GM21576 (cell line): ENCODE data around the gene ADARB2.
"Not testable (repeated sequence)": the region's sequence is repeated elsewhere in the genome, so short reads cannot be mapped to it uniquely, and the experiment has no call there.

ENCODE experiments used
- ATAC-seq: cut with Tn5 transposase; IDR thresholded peaks from one replicate; pipeline ENCODE4 v1.9.1; 2021; ENCODE audit warnings: mild to moderate bottlenecking, moderate library complexity; ENCODE audit not compliant: unreplicated experiment

The ADARB2 gene

DNA sequence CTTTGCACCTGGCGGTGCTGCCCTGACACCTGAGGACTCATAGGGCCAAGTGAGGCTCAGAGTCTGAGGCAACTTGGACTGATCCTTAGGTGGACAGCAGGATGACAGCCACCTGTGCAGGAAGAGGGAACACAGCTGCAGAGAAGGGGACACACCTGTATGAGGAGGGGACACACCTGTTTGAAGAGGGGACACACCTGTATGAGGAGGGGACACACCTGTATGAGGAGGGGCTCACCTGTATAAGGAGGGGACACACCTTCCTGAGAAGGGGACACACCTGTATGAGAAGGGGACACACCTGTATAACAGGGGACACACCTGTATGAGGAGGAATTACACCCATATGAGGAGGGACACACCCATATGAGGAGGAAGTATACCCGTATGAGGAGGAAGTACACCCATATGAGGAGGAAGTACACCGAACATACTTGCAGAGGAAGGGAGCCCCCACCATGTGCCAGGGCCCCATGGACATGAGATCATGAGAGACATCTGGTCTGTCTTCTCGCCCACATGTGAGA is 285.9 kb downstream of the ADARB2 start:
- no peak for ATAC-seq

- no peak for ATAC-seq
Observed at GRCh38 chr10:1449572-1450205, 287.6 kb downstream of the ADARB2 start.

- ATAC-seq, result no peak
Observed at GRCh38 chr10:1449021-1449420, 288.3 kb downstream of the ADARB2 start.

- no peak for ATAC-seq
Observed at GRCh38 chr10:1448252-1448930, 288.9 kb downstream of the ADARB2 start.

GRCh38 chr10:1444826-1445225 is 292.5 kb downstream of the ADARB2 start:
- no peak for ATAC-seq

GRCh38 chr10:1440897-1441296 is 296.4 kb downstream of the ADARB2 start:
- no peak for ATAC-seq

- ATAC-seq, result no peak
Observed at GRCh38 chr10:1434912-1435692, 302.2 kb downstream of the ADARB2 start.

GRCh38 chr10:1434202-1434601 is 303.1 kb downstream of the ADARB2 start:
- no peak for ATAC-seq

DNA sequence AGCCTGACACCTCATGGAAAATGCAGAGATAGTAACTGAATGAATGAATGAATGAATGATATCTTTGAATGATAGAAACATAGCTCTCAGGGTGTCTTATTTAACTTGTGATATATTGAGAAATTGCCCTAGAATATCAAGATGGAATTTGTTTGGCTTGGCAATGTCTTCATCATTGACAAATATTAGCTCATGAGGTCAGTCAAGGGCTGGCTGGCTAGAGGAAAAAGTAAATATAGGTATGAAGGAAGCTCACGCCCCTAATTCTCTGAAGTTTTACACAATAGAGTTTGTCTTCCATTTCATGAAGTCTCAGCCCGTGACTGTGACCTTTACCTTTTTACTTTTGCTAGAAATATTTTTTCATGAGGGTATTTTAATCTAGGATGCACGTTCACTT is 305.2 kb downstream of the ADARB2 start:
- ATAC-seq, result no peak

GRCh38 chr10:1431229-1431628 is 306.1 kb downstream of the ADARB2 start:
- no peak for ATAC-seq

- ATAC-seq, result not testable (repeated sequence)
Observed at GRCh38 chr10:1427521-1428186, 309.7 kb downstream of the ADARB2 start.

DNA sequence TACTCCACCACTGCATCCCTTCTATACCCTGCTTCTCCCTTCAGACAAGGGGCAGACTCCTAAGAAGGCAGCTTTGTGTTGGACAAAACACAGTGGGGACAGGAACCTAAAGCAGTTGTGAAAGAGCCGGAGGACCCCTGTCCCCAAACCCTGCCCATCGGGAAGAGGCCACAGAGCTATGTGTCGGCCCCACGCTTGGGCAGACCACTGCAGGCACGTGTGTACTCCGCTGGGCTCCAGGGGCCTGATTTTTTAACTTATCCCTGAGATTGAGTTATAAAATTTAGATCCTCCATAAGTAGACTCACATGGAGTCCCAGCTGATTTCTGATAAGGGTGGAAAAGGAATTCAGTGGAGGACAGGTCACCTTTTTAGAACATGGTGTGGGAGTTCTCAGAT is 310.5 kb downstream of the ADARB2 start:
- ATAC-seq, result no peak

- ATAC-seq, result peak; percentile 82
Observed at GRCh38 chr10:1425879-1426278, 311.4 kb downstream of the ADARB2 start.

DNA sequence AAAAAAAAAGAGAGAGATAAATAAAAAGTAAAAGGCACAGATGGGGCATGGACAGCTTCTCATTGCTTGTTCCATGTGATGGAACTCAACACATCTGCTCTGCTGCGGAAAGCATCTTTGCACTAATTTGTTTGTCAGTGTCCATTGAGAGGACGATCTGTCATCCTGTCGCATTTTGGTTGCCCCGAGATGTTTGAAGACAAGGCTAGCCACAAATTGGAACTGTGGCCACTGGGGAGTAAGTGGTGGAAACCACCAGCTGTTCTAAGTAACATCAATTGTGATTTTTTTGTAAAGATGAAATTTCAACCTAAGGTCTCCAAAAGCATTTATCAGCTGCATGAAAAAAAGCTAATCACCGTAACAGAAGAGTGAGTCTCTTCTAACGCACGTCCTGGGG is 312.7 kb downstream of the ADARB2 start:
- no peak for ATAC-seq

- no peak for ATAC-seq
Observed at GRCh38 chr10:1423676-1424253, 313.6 kb downstream of the ADARB2 start.

GRCh38 chr10:1422275-1422674 is 315.1 kb downstream of the ADARB2 start:
- ATAC-seq, result no peak

DNA sequence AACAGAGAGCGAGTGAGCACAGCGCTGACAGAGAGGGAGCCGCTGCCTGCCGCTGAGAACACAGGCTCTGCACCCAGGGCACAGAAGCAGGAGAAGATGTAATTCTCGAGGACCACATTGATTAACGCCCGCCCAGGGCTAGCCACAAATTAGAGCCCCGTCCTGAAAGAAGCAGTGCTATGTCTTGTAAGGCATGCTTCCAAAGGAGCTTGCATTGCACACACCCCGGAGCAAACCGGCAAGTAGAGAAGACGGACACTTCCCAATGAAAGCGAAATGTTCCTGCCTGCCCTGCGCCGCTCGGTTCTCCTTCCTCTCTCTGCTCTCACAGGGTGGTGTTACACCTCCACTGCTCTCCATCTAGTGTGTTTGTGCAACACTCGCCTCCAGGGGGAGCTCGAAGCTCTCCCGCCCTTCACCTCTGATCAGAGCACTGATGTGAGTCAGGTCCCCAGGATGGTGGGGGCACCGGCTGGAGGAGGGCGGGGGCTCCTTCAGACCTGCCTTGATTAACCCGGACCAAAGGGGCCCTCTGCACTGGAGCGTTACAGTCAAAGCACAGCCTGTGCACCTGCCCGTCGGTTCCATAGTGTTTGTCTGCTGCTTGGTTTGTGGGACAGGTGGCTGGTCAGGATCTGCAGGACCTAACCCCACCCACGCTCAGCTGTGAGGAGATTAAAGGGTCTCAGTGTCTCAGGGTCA is 316.5 kb downstream of the ADARB2 start:
- peak; percentile 93 for ATAC-seq

- ATAC-seq, result no peak
Observed at GRCh38 chr10:1419796-1420610, 317.3 kb downstream of the ADARB2 start.

- no peak for ATAC-seq
Observed at GRCh38 chr10:1418031-1418550, 319.2 kb downstream of the ADARB2 start.
